Stimulated activated CD4-positive, alpha-beta T cell treated with anti-CD3 and anti-CD28 coated beads, Interleukin-15, amount 100 ng/mL, for 1 hour (primary cell): Measurements from ENCODE around the gene NPAT.
A peak's percentile ranks its signal among the peaks of the same experiment; 100 is the strongest.
"Not testable (repeated sequence)": the region's sequence is repeated elsewhere in the genome, so short reads cannot be mapped to it uniquely, and the experiment has no call there.

Experiments used
- DNase-seq, 2 donors: peaks; one replicate each; pipeline ENCODE4 v3.0.0-alpha.2; 2020; ENCODE audit warnings: low read depth in 1 of 2, low spot score in 1 of 2

NPAT gene

DNA sequence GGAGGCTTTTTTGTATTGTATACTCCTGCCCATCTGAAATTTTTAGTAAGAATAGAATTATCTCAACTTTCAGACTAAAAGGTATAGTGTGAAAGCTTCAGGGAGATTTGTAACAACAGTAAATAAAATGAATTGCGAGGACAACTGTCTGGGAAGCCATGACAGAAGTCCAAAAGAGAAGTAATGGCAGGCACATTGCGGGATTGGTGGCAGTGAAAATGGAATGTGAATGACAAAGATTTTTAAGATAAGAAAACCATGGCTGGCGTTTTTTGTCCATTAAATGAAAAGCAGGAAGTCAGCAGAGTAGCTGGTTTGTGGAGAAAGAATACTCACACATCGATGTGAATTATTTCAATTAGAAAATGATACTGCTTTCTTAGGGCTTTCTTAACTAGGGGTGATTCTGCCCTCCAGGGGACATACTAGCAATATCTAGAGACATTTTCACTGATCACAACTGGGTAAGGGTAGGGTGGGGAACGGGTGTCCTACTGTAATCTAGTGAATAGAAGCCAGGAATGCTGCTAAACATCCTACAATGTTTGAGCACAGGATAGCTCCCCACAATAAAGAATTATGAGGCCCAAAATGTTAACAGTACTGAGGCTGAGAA, 1.6 kb downstream of the NPAT start:
- no peak for DNase-seq

DNA sequence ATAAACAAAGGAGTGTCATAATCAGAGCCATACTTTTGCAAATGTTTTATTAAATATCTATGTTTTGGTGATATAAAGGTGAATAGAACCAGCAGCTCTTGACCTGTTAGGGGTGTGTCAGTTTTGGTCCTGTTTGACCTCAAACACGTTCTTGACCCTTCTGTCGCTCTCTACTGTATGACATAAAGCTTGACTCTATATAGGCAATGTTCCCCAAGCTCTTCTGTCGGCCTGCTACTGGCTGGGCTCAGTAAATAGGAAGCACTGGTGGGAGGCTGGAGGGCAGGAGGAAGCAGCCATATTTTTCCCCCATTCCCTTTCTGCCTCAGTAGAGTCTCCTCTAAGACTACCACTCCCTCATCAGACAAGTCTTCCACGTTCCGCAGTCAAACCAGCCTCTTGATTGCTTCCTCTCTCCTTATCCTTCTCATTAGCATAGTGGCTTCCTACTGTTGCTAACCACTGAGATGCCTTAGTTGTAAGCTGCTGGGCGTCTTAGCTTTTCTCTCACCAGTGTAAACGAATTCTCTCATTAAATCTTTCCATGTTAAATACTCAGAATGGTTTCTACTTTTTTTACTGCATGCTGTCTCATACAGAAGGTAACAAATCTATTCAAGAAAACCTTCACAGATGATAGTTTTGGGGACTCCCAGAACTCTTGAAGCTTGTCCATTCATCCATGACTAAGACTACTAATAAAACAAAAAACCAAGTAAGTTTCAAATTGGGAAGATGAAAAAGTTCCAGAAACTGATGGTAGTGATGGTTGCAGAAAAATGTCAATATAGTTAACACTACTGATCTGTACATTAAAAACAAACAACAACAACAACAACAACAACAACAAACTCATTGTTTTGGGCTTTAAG, 3.3 kb downstream of the NPAT start:
- DNase-seq = no peak

DNA sequence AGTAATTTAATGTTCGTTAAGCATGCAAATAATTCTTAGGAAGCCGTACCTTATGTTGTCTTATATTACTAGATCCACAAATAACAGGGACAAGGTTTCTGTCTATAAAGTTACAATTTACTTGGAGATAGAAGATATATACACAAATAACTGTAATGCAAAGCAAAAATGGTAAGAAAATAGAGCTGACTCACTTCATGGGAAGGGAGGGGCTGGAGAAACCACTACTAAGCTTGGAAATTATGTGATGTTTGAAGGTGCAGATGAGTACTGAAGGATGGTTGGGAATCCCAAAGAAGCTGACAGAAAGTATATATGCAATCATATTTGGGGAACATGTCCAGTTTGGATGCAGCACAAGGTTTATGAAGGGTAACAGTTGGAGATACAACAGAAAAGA, 4.0 kb downstream of the NPAT start:
- no peak for DNase-seq

DNA sequence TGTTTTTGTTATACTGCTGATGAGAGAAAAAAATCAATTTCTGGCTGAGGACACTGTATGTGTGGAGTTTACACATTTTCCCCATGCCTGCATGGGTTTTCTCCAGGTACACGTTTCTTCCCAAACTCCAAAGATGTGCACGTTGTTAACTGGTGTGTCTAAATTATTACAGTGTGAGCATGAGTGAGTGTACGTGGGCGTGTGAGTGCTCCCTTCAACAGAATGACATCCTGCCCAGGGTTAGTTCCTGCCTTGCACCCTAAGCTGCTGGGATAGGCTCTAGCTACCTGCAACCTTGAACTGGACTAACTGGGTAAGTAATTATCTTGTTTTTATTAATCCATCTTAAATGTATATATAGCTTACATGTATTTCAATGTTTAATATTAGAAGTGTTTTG, 5.5 kb downstream of the NPAT start:
- DNase-seq = no peak

DNA sequence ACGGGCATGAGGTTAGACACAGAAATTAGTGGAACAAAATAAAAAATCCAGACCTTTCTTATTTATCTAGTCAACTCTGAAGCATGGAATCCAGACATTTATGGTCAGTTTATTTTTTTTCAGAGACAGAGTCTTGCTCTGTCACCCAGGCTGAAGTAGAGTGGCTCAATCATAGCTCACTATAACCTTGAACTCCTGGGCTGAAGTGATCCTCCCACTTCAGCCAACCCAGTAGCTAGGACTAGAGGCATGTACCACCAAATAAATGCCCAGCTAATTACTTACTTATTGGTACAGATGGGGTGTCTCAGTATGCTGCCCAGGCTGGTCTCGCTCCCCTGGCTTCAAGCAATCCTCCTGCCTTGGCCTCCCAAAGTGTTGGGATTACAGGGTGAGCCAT, 8.7 kb downstream of the NPAT start:
- DNase-seq = no peak

DNA sequence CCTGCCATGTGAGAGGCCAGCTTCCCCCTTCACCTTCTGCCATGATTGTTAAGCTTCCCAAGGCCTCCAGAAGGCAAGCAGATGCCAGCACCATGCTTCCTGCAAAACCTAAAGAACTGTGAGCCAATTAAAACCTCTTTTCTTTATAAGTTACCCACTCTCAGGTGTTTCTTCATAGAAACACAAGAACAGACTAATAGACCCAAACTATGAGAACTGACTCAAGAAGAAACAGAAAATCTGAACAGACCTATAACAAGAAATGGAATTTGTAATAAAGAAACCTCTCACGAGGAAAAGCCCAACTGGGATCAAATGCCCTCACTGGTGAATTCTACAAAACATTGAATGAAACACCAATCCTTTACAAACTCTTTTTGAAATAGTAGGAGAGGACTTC, 12.0 kb downstream of the NPAT start:
- DNase-seq = no peak

DNA sequence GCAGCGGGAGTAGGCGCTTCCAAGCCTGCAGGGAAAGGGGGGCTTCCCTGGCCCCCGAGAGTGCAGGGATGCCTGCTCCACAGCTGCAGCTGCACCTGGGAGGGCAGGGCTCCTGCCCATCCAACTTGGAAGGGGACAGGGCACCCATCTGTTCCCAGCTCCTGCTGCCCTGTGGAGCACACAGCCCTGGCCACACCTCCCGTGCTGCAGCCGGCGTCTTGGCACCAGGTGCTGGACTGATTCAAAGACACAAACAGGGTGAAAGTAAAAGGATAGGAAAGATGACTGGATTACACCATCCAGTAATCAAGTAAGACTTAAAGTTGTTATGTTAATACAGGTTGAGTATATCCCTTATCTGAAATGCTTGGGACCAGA, 14.8 kb downstream of the NPAT start:
- no peak for DNase-seq

DNA sequence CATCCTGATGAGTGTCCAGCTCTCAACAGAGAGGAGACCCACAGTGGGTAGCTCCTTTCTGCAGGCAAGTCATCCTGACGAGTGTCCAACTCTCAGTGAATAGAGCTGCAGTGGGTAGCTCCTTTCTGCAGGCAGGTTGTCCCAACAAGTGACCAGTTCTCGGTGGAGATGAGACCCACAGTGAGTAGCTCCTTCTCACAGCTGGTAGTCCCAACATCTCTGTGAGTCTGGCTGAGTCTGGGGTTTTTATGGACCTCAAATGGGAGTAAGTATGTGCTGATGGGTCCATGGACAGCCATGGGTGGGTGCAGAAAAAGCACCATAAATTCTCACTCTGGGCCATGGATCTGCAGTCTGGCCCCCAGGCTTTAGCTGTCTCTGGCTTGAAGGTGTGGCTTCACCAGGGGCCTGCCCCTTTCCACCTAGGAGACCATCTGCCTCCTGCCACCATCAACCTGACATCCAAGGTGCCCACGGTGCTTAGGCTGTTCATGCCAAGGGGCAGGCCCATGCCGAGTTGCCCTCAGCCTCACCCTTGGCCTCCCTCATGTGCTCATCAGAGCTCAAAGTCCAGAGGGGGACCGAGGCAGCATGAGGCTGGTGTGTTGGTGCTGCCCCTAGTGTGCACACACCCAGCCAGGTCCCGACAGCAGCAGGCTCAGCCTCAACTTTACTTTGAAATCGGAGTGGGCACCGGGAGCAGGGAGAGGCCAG, 15.3 kb downstream of the NPAT start:
- no peak for DNase-seq

DNA sequence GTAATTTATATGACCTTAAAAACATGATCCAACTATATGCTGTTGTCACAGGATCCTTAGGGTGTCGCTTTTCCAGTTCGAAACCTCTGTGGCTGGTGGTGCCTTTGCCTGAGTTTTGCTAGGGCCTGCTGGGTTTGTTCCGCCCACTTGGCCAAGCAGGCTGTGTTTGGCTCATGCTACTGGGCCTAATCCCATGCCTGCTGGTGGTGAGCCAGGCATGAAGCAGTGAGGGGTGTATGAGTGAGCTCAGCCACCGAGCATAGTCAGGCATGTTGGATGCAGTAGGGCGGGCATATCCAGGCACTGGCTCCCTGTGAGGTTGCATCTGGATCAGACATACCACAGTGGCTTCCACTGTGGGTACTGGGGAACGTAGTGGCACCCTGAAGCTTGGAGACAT, 16.3 kb downstream of the NPAT start:
- DNase-seq = no peak

DNA sequence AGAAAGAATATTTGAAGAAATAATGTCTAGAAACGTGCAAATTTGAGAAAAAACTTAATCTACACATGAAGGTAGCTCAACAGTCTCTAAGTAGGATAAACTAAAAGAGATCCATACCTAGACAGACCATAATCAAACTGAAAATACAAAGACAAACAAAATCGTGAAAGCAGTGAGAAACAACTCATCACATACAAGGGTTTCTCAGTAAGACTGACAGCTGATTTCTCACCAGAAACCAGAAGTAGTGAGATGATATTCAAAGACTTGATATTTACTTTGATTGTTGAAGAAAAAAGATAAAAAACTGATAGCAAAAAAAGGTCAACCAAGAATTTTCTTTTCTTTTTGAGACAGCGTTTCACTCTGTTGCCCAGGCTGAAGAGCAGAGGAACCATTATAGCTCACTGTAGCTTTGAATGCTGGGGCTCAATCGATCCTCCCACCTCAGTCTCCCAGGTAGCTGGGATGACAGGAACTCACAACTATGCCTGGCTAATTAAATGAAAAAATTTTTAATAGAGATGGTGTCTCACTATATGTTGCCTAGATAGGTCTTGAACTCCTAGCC, 17.4 kb downstream of the NPAT start:
- no peak for DNase-seq

DNA sequence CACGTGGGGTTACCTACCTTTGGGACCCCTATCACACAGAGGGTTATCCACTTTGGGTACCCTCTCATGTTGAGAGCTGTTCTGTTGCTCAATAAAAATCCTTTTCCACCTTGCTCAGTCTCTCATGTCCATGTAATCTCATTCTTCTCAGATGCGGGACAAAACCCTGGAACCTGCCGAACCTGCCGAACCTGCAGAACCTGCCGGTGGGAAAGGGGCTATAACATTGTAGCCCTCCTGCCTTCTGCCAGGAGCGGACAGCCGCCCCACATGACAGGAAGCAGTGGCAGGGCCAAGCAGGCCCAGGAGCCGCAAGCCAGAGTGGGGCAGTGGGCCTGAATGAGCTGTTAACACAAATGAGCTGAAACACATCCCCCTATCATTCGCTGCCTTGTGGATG, 18.1 kb downstream of the NPAT start:
- DNase-seq = no peak

DNA sequence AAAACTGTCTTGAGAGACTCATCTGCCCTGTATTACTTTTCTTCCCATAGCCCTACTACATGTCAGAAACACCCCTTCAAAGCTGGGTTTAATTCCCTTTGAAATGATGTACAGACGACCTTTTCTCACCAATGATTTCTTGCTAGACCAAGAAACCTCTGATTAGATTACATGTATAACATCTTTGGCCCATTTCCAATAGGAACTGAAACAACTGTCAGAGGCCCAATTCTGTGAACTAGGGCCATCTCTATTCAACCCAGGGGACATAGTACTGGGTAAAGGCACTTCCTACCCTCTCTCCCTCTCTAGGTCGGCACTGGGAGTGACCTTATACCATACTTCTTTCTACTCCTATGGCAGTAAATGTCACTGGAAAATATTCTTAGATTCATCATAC, 19.4 kb downstream of the NPAT start:
- DNase-seq = no peak

DNA sequence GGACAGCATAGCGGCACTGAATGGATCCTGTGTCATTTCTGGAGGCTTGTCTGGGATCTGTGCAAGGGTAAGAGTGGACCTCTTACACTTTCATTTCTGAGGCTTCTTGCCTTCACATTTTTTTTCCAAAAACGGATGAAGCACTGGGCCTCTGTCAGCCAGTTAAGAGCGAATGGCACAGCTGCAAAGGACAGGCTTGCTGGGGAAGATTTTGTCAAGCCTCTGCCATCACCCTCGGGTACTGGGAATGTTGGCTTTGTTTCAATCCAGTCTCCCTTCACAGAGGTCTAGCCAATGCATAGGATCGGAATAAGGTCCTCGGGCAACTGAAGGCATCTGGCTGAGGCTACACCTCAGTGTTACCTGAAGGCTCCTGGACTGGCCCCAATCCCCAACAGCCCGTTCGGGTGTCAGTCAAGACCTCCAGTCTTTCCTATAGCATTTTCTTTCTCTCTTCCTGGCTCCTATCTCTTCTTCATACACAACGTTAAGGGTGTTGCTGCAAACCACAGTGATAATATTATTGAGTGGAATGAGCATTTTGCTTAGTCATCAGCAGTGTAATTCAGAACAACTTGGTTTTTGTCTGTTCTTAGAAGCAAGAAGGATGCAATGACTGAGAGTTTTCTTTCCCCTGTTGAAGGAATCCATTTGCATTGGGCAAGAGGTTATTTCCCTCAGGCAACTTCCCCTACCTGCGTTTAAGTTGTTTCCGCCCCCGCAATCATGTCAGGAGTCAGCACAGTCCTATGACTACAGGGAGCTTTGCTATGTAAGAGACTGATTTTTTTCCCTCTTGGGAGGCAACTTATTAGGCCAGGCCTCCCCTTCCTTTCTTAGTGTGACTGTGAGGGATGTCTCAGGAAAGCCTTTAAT, 22.8 kb downstream of the NPAT start:
- DNase-seq = peak in 1 of 2 donors; percentile 28

DNA sequence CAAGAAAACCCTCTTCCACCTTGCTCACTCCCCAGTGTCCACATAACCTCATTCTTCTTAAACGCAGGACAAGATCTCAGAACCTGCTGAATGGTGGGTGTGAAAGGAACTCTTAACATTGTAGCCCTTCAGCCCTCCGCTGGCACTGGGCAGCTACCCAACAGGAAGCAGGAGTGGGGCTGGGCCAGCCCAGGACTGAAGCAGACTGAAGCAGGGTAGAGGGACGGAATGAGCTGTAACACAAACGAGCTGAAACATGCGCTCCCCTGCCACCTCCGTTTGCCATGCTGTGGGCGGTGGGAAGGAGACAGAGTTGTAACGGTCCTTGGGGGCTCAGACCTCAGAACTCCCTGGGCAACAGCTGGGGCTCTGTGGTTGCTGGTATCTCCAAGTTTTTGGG, 23.6 kb downstream of the NPAT start:
- no peak for DNase-seq

DNA sequence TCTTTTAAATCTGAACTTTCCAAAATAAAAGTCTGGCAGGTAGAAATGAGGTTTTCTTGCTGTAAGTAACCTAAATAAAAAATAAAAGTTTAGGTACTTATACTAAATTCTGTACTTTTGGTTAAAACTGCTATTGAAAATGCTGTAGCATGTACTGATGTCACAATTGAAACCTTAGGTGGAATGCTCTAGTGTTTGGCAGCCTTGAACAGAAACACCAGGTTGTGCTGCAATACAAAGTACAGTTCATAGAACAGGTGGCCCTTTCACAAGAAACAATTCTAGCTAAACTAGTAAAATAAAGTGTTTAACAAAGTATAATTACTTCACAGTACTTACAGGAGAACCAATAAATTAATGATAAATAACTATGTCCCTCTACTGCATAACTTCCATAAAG, 25.1 kb downstream of the NPAT start:
- no peak for DNase-seq

DNA sequence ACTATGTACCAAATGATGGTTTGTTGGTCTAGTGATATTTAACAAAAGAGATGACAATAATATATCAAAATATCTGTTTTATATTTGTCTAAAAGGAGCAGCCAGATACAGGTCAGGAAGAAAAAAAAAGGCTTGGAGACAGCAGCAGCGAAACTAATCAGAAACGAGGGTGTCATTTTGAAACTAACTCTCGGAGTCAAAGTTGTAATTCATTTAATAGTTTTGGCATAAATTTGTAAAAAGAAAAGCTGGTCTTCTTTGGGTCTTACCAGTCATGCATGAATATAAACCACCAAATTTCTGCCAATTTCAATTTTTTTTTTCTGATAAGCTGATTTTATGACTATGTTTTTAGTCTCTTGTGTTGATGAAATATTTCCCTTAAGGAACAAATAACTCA, 25.5 kb downstream of the NPAT start:
- no peak for DNase-seq

DNA sequence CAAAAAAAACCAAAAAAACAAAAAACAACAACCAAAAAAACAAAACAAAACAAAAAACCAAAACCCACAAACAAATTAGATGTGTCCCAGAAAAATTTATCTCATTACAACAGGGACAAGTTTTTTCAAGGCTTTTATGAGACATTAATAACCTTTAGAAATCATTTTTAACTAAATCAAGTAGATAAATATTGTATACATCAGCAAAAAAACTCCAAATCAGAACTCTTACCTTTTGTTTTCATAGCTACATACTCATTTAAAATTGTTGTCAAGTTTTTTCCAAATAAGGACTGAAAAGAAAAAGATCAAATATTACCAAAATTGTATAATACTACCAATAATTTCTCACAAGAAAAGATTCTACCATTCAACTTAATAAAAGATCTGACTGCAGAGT, 28.7 kb downstream of the NPAT start:
- no peak for DNase-seq

DNA sequence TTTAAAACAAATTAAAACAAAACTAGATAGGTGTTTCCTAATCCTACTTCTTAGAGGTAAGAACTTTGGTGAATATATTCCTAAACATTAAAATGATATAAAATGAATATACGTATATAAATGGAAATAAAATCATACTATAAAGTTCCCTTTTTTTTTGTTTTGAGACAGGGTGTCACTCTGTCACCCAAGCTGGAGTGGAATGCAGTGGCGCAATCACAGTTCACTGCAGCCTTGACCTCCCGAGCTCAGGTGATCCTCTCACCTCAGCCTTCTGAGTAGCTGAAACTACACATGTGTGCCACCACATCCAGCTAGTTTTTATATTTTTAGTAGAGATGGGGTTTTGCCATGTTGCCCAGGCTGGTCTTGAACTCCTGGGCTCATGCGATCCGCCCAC, 44.9 kb downstream of the NPAT start:
- no peak for DNase-seq

DNA sequence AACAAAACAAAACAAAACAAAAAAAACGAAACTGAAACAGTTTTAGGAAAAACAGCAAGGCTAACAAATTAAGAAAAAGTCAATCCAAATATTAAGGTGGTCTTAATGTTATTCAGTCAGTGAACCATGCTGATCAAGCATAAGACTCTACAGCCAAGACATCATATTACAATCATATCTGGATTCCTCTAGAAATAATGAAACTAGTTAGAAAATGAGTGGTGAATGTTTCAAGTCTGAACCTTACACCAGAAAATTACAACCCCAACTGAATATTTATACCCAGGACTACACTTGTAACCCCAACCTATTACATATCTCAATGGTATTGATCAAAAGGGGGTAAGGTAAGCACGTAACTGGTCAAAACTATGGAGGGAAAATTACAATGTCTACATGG, 52.3 kb downstream of the NPAT start:
- DNase-seq = no peak

DNA sequence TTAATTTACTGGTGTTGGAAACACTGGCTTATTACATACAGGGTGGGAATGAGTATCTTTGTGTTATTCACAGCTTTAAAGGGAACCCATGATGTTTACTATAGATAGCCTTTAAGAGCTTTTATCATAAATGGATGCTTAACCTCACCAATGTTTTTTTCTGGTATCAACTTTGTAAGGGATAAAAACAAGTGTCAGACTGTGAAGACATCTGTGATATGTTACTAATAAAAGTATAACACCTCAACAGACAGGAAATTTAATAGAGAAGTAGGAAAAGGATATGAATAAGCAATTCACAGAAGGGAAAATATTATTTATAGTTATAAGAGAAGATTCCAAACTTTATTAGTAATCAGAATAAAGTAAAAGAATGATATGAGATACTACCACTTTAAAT, 54.8 kb downstream of the NPAT start:
- DNase-seq = no peak

DNA sequence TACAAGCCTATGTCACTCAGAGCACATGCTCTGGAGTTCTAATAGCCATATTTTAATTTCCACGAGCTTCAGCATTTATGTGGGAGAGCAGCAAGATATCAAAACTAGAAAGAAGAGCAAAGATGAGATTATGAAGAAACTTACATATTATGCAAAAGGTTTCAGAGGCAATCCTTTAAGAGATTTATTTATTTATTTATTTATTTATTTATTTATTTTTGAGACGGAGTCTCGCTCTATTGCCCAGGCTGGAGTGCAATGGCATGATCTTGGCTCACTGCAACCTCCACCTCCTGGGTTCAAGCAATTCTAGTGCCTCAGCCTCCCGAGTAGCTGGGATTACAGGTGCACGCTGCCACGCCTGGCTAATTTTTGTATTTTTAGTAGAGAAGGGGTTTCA, 59.6 kb downstream of the NPAT start:
- DNase-seq = not testable (repeated sequence)
